ENCODE results near the gene ATP6V1G3.
"Not testable (repeated sequence)": the region's sequence is repeated elsewhere in the genome, so short reads cannot be mapped to it uniquely, and the experiment has no call there.

GRCh38 chr1:198477354-198477753 is 63.1 kb downstream of the ATP6V1G3 start:
- not testable (repeated sequence) for TF ChIP-seq CTCF (conservative IDR thresholded peaks at IDR 0.05 in 1 of 2, IDR thresholded peaks at IDR 0.05 in 1 of 2; ENCODE audit: low read depth in 1 of 2, low read length in 2 of 2); EZH2 (IDR thresholded peaks at IDR 0.05; ENCODE audit: low read length, missing control alignments)

Data from fibroblast of lung (primary cell).